ENCODE data around the gene DUSP15. TPM values are rescaled to one million over a fixed set of nuclear protein-coding genes. Genes with fewer than 3 reads are reported as not detected.
"Not testable (repeated sequence)": the region's sequence is repeated elsewhere in the genome, so short reads cannot be mapped to it uniquely, and the experiment has no call there.

Gene DUSP15
- 2.1 TPM for total RNA-seq

GRCh38 chr20:31869942-31870725, at the start of gene DUSP15, which contains the start of gene TTLL9:
Gene DUSP15, minus strand, starts transcription at chr20:31870527. Its CDS starts 190 bp downstream, at chr20:31870337.
Gene TTLL9, plus strand, starts transcription at chr20:31870634. Its CDS starts 493 bp downstream, at chr20:31871127.
- peak within 1 kb of the TSS; percentile 75 to 80 (median 78) for H3K4me3 ChIP-seq (ENCODE audit: low read length in 3 of 3)
- H3K9me3 ChIP-seq (ENCODE audit: control insufficient read depth in 3 of 3, low read length in 3 of 3), result no peaks in the 10 kb centered on the region
- H3K27ac ChIP-seq (ENCODE audit: low read depth, low read length), result no peak within 1 kb of the TSS
- H3K4me1 ChIP-seq (ENCODE audit: control insufficient read depth in 3 of 3, insufficient read depth in 3 of 3, low read length in 3 of 3), result peaks cover 10 to 12% (median 10%) of the 10 kb centered on the region in 3 donors
- H3K36me3 ChIP-seq (ENCODE audit: control insufficient read depth in 3 of 3, insufficient read depth in 3 of 3, low read length in 3 of 3), result no peaks in the 10 kb centered on the region
- H3K9ac ChIP-seq (ENCODE audit: low read depth in 1 of 3, low read length in 3 of 3), result peak within 1 kb of the TSS; percentile 50 to 78 (median 70)
- H3K27me3 ChIP-seq (ENCODE audit: control insufficient read depth in 3 of 3, insufficient read depth in 3 of 3, low read length in 3 of 3), result peaks cover 25 to 28% (median 26%) of the 10 kb centered on the region in 3 donors

DNA sequence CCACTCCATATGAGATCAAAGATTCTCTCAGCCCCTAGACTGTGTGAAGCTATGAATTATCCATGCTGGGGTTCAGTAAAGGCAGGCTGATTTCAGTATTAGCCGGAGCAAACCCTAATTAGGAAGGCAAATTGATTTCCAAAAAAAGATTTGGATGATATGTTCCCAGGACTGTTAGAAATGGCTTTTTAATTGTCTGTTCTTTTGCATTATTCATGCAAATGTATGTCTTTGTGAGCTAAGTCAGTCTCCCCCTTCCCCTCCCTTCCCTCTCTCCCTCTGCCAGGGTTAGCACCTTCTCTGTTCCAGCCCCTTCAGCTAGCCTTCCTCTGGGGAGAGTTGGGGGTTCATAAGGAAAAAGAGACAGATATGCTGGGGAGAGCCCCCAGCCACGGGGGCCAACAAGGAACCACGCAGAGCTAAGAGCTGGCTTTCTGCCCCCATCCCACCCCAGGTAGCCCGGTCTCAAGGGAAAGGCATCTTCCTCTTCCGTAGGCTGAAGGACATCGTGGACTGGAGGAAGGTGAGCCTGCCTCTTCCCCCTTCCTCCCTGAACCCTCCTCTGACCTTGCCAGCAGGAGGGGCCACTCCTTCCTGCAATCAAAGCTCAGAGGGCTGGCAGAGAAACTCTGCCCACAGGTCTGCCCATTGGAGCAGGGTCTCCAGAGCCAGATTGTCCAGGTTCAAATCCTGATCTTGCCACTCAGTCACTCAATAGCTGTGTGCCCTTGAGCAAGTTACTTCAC, 49.3 kb upstream of the DUSP15 start:
- Histone ChIP-seq H3K36me3 (ENCODE audit: control insufficient read depth in 3 of 3, insufficient read depth in 3 of 3, low read length in 3 of 3) (no peaks in the 10 kb centered on the region), H3K4me3 (ENCODE audit: low read length in 3 of 3) (no peak overlapping the region), H3K9me3 (ENCODE audit: control insufficient read depth in 3 of 3, low read length in 3 of 3) (no peaks in the 10 kb centered on the region), H3K27me3 (ENCODE audit: control insufficient read depth in 3 of 3, insufficient read depth in 3 of 3, low read length in 3 of 3) (peaks cover 6 to 31% (median 17%) of the 10 kb centered on the region in 3 donors), H3K9ac (ENCODE audit: low read depth in 1 of 3, low read length in 3 of 3) (no peak overlapping the region), H3K4me1 (ENCODE audit: control insufficient read depth in 3 of 3, insufficient read depth in 3 of 3, low read length in 3 of 3) (no peaks in the 10 kb centered on the region), H3K27ac (ENCODE audit: low read depth, low read length) (no peak overlapping the region)

DNA sequence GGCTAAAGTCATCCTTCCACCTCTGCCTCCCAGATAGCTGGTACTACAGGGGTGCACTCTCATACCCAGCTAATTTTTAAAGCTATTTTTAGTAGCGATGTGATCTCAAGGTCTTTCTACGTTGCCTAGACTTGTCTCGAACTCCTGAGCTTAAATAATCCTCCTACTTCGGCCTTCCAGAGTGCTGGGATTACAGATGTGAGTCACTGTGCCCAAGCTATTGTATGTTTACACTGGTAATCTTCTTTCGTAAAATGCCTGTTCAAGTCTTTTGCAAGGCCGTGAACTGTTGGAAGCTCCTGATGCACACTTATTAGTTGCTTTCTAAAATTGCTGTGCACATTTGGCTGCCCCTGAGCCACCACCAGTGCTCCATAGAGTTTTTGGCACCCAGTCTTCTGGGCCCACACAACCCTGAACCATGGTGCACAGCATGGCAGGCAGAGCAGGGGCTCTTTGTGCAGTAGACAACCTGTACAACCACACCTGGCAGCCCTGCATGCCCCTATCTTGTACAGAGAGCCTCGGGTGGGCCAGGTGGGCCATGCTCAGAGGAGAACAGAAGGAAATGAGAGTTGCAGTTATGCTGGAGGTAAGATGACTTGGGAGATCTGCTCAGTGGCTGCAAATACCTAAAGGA, 48.3 kb upstream of the DUSP15 start:
- no peak overlapping the region for H3K4me3 ChIP-seq (ENCODE audit: low read length in 3 of 3)
- H3K9me3 ChIP-seq (ENCODE audit: control insufficient read depth in 3 of 3, low read length in 3 of 3), result no peaks in the 10 kb centered on the region
- H3K9ac ChIP-seq (ENCODE audit: low read depth in 1 of 3, low read length in 3 of 3), result no peak overlapping the region
- H3K4me1 ChIP-seq (ENCODE audit: control insufficient read depth in 3 of 3, insufficient read depth in 3 of 3, low read length in 3 of 3), result no peaks in the 10 kb centered on the region
- H3K27ac ChIP-seq (ENCODE audit: low read depth, low read length), result no peak overlapping the region
- peaks cover 3 to 24% (median 15%) of the 10 kb centered on the region in 3 donors for H3K27me3 ChIP-seq (ENCODE audit: control insufficient read depth in 3 of 3, insufficient read depth in 3 of 3, low read length in 3 of 3)
- H3K36me3 ChIP-seq (ENCODE audit: control insufficient read depth in 3 of 3, insufficient read depth in 3 of 3, low read length in 3 of 3), result no peaks in the 10 kb centered on the region

DNA sequence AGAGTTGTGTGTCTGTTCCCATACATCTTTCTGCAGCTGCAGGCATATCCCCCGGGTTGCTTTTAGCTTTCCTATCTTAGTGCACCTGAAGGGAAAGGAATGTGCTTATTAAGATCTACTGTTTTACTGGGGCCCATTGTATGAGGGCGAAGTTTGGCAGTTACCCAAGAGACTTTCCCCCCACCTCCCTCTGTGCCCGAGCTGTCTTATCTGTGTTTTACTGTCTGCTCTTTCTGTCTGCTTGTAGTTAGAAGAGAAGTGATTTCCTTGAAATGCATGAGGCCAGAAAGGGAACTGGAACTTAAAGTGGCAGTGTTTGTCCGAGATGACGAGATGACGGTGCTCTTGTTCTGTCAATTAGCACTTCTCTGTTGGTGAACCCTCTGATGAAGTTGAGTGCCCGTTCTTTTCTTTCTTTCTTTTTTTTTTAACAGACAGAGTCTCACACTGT, 47.7 kb upstream of the DUSP15 start:
- not testable (repeated sequence) for H3K9ac ChIP-seq (ENCODE audit: low read depth in 1 of 3, low read length in 3 of 3); H3K36me3 ChIP-seq (ENCODE audit: control insufficient read depth in 3 of 3, insufficient read depth in 3 of 3, low read length in 3 of 3); H3K4me1 ChIP-seq (ENCODE audit: control insufficient read depth in 3 of 3, insufficient read depth in 3 of 3, low read length in 3 of 3); H3K27ac ChIP-seq (ENCODE audit: low read depth, low read length); H3K4me3 ChIP-seq (ENCODE audit: low read length in 3 of 3); H3K9me3 ChIP-seq (ENCODE audit: control insufficient read depth in 3 of 3, low read length in 3 of 3)
- peaks cover 0 to 18% (median 15%) of the 10 kb centered on the region in 3 donors for H3K27me3 ChIP-seq (ENCODE audit: control insufficient read depth in 3 of 3, insufficient read depth in 3 of 3, low read length in 3 of 3)

DNA sequence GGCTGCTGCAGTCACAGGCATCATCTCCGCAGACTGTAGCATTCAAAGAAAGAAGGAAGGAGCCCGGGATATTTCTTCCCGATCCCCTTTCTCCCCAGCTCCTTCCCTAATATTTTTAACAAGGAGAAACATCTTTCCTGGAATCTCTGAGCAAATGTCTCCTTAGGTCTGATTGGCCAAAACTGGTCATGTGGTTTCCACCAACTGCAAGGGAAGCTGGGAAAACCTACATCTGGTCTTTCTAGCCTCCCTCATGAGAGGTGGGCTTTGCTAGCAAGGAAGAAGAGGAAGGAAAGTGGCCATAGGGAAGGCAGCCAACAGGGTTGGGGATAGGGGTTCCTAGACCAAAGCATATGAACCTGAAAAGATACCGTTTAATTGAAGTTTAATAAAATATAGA, 46.4 kb upstream of the DUSP15 start:
- peaks cover 0 to 15% (median 15%) of the 10 kb centered on the region in 3 donors for H3K27me3 ChIP-seq (ENCODE audit: control insufficient read depth in 3 of 3, insufficient read depth in 3 of 3, low read length in 3 of 3)
- H3K9ac ChIP-seq (ENCODE audit: low read depth in 1 of 3, low read length in 3 of 3), result no peak overlapping the region
- H3K4me1 ChIP-seq (ENCODE audit: control insufficient read depth in 3 of 3, insufficient read depth in 3 of 3, low read length in 3 of 3), result no peaks in the 10 kb centered on the region
- no peak overlapping the region for H3K27ac ChIP-seq (ENCODE audit: low read depth, low read length)
- no peaks in the 10 kb centered on the region for H3K9me3 ChIP-seq (ENCODE audit: control insufficient read depth in 3 of 3, low read length in 3 of 3)
- no peaks in the 10 kb centered on the region for H3K36me3 ChIP-seq (ENCODE audit: control insufficient read depth in 3 of 3, insufficient read depth in 3 of 3, low read length in 3 of 3)
- no peak overlapping the region for H3K4me3 ChIP-seq (ENCODE audit: low read length in 3 of 3)

DNA sequence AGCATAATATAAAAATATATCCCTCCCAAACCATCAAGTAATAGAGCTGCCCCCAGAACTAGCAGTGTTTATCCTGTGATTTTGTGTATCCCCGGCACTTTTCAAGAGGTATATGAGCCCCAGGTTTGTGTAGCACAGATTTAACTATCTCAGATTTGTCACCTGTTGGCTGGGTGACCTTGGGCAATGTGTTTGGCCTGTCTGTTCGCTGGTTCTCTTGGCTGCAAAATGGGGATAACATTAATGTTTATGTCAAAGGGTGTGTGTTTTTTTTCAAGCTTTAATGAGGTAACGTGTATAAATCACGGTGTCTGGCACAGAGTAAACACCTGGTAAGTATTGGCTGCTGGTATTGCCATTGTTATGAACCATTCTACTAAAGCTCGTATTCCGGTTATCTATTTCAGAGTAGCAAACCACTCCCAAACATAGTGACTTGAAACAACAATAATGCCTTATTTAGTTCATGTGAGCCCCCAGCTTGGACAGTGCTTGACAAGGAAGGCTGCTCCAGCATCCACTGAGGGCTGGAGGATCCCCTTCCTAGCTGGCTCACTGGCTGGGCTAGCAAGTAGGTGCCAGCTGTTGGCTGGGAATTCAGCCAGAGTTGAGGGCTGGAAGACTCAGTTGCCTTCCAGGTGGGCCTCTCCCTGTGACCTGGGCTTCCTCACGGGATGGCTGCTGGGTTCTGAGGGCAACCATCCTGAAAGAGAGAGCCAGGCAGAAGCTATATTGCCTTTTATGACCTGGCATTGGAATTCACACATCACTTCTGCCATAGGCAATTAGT, 45.4 kb upstream of the DUSP15 start:
- H3K36me3 ChIP-seq (ENCODE audit: control insufficient read depth in 3 of 3, insufficient read depth in 3 of 3, low read length in 3 of 3), result no peaks in the 10 kb centered on the region
- no peak overlapping the region for H3K27ac ChIP-seq (ENCODE audit: low read depth, low read length)
- no peaks in the 10 kb centered on the region for H3K4me1 ChIP-seq (ENCODE audit: control insufficient read depth in 3 of 3, insufficient read depth in 3 of 3, low read length in 3 of 3)
- peaks cover 0 to 15% (median 15%) of the 10 kb centered on the region in 3 donors for H3K27me3 ChIP-seq (ENCODE audit: control insufficient read depth in 3 of 3, insufficient read depth in 3 of 3, low read length in 3 of 3)
- no peak overlapping the region for H3K4me3 ChIP-seq (ENCODE audit: low read length in 3 of 3)
- no peak overlapping the region for H3K9ac ChIP-seq (ENCODE audit: low read depth in 1 of 3, low read length in 3 of 3)
- H3K9me3 ChIP-seq (ENCODE audit: control insufficient read depth in 3 of 3, low read length in 3 of 3), result no peaks in the 10 kb centered on the region

DNA sequence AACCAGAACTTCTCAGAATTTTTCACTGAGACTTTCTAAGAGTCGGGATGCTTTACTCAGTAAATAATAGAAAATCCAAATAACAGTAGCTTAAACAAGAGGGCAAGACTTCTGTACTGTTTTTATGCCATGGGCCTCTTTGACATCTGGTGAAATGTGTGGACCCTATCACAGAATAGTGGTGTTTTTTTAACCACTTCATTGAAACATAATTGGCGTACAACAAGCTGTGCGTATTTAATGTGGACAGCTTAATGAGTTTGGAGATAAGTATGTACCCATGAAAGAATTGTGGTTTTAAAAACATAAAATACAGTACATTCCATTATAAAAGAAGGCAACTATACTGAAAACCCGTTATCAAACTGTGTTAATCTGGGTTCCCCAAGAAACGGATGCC, 43.8 kb upstream of the DUSP15 start:
- H3K9ac ChIP-seq (ENCODE audit: low read depth in 1 of 3, low read length in 3 of 3), result no peak overlapping the region
- no peaks in the 10 kb centered on the region for H3K9me3 ChIP-seq (ENCODE audit: control insufficient read depth in 3 of 3, low read length in 3 of 3)
- no peak overlapping the region for H3K4me3 ChIP-seq (ENCODE audit: low read length in 3 of 3)
- no peaks in the 10 kb centered on the region for H3K4me1 ChIP-seq (ENCODE audit: control insufficient read depth in 3 of 3, insufficient read depth in 3 of 3, low read length in 3 of 3)
- H3K27ac ChIP-seq (ENCODE audit: low read depth, low read length), result no peak overlapping the region
- H3K36me3 ChIP-seq (ENCODE audit: control insufficient read depth in 3 of 3, insufficient read depth in 3 of 3, low read length in 3 of 3), result no peaks in the 10 kb centered on the region
- H3K27me3 ChIP-seq (ENCODE audit: control insufficient read depth in 3 of 3, insufficient read depth in 3 of 3, low read length in 3 of 3), result peaks cover 0 to 9% (median 7%) of the 10 kb centered on the region in 3 donors

DNA sequence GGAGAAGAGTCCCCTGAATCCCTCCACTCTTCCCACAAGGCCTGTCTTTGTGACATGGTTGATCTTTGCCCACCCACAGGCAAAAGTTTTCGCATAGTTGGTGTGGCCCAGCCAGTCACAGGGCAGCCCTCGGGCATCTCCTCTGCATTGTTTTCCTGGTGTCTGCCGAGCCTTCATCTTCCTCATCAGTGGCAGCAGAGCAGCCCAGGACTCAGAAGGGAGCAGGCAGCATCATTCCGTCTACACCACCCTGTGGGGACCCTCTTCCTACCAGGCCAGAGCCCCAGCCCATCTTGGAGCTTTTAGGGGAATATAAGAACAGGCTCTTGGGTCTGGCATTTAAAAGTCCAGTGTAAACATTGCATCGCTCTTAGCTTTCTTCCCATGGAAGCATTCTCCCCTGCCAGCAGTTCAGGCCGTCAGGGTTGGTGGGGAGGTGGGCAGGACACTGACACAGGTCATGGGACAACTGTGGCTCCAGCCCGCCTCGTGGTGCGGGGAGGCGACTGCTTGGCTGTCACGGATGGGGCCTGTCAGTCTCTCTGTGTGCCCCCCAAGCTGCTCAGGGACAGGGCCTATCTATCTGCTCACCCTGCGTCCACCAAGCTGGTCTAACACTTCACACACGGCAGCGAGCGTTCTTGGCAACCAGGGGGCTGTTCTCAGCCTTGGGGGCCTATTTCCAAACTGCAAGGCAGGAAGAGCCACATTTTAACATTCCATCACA, 43.3 kb upstream of the DUSP15 start:
- peaks cover 0 to 4% (median 1%) of the 10 kb centered on the region in 3 donors for H3K27me3 ChIP-seq (ENCODE audit: control insufficient read depth in 3 of 3, insufficient read depth in 3 of 3, low read length in 3 of 3)

More for the DNA sequence above, 43.3 kb upstream of the DUSP15 start:
- H3K9me3 ChIP-seq (ENCODE audit: control insufficient read depth in 3 of 3, low read length in 3 of 3), result no peaks in the 10 kb centered on the region
- no peak overlapping the region for H3K9ac ChIP-seq (ENCODE audit: low read depth in 1 of 3, low read length in 3 of 3)
- no peak overlapping the region for H3K4me3 ChIP-seq (ENCODE audit: low read length in 3 of 3)
- H3K27ac ChIP-seq (ENCODE audit: low read depth, low read length), result no peak overlapping the region
- no peaks in the 10 kb centered on the region for H3K4me1 ChIP-seq (ENCODE audit: control insufficient read depth in 3 of 3, insufficient read depth in 3 of 3, low read length in 3 of 3)
- no peaks in the 10 kb centered on the region for H3K36me3 ChIP-seq (ENCODE audit: control insufficient read depth in 3 of 3, insufficient read depth in 3 of 3, low read length in 3 of 3)
